NCI-H128 (cell line): ENCODE measurements around the gene CARD8.
"Not testable (repeated sequence)": the region's sequence is repeated elsewhere in the genome, so short reads cannot be mapped to it uniquely, and the experiment has no call there.

Experiments used
- DNase-seq: peaks from one replicate; lab custom pipeline; 2025; ENCODE audit not compliant: unreplicated experiment; lab: John Stamatoyannopoulos, UW

Gene CARD8, protein sequence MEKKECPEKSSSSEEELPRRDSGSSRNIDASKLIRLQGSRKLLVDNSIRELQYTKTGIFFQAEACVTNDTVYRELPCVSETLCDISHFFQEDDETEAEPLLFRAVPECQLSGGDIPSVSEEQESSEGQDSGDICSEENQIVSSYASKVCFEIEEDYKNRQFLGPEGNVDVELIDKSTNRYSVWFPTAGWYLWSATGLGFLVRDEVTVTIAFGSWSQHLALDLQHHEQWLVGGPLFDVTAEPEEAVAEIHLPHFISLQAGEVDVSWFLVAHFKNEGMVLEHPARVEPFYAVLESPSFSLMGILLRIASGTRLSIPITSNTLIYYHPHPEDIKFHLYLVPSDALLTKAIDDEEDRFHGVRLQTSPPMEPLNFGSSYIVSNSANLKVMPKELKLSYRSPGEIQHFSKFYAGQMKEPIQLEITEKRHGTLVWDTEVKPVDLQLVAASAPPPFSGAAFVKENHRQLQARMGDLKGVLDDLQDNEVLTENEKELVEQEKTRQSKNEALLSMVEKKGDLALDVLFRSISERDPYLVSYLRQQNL

DNA sequence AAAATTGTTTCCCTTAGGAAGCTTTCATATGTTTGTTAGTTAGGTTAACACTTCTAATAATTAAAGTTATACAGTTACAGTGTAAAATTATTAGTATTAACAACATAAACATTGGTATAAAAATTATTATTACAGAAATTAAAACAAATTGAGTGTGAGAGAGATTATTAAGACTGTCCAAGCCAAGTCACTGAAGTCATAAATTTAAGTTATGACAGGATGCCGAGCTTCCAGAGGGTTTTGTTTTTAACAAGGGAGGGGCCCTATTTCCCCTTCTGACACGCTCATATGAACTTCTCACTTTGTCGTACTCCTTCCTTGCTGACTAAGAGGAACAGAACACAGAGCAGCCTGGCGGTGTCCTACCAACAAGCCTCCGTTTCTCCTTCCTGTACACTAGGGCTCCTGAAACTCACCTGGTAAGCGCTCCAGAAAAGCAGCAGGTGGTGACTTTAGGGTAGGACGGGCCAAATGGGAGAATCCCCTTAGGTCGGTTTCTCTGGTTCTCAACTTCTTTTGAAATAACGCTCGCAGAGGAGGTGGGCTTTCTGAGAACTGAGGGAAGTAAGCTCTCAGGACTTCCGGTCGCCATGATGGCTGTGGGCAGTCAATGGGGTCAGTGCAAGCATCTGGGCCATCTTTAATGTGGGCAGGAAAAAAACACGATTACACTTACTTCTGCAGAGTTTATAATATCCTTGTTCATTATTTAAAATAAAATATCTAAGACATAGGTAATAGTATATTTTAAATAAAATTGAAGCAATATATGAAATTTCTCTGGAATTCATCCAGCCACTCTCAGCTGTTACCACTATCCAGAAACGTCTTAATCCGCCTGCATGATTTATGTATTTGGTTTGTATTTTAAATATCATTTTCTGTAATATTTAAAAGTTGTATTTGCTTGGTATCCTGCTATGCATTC lies at the start of gene CARD8:
TSS of gene CARD8 (minus strand) at position 537 of the 928 bp plus-strand sequence. CDS start 14,892 bp downstream, outside the sequence.
- peak; percentile 60 for DNase-seq

GRCh38 chr19:48303866-48304265 lies 48.2 kb upstream of the CARD8 start:
- DNase-seq: no peak

GRCh38 chr19:48303367-48303766 lies 47.7 kb upstream of the CARD8 start:
- DNase-seq: no peak

- no peak for DNase-seq
Measured at GRCh38 chr19:48302600-48302959, 46.9 kb upstream of the CARD8 start.

GRCh38 chr19:48301886-48302599 lies 46.3 kb upstream of the CARD8 start:
- DNase-seq: no peak

DNA sequence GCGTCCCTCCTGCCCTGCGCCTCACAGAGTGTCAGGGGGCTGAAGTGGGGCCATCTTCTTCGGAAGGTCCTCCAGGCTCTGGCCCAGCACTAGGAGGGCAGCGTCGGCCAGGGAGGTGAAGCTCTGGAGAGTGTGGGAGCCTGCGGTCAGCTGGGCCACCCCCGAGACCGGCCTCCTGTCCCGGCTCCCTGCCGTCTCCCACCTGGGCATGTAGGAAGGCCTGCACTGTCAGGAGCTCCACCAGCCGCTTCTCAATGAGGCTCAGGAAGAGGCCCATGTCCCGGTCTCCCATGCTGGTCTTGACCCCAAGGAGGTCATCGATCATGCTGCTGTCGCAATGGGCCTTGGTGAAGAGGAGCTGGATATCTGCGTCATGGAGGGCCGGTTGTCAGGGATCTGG lies 42.3 kb upstream of the CARD8 start:
- DNase-seq: no peak

GRCh38 chr19:48296963-48297734 lies 41.4 kb upstream of the CARD8 start:
- no peak for DNase-seq

- no peak for DNase-seq
Measured at GRCh38 chr19:48295458-48295857, 39.7 kb upstream of the CARD8 start.

GRCh38 chr19:48292798-48293197 lies 37.1 kb upstream of the CARD8 start:
- no peak for DNase-seq

- not testable (repeated sequence) for DNase-seq
Measured at GRCh38 chr19:48291489-48291815, 35.7 kb upstream of the CARD8 start.

DNA sequence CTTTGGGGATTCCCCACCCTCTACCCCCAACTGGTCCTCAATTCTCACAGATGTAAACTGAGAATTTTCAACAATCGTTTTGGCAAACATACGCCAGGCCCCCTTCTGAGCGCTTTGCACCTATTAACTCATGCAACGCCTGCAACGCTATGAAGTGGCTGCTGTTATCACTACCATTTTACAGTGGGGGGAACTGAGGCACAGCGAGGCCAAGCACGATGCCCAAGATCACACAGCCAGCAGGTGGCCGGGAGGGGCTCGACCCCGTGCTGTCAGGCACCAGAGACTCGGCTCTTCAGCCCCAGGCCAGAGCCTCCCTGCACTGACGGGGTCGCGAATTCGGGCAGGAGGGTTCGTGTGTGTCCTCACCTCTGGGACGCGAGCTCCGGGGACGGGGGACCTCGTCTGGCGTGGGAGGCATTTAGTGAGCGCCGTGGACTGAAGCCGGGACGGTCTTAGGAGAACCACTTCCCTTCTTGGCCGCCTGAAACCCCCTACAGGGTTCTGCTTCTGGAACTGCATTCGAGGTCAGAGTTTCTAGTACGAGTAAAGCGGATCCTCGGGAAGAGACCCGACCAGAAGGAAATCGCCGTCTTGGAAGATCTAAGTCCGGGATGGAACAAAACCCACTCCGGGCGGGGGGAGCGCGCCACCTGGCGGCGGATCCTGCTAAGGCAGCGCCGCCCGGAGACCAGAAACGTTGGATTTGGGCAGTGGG lies 35.2 kb upstream of the CARD8 start:
- DNase-seq: peak; percentile 27

DNA sequence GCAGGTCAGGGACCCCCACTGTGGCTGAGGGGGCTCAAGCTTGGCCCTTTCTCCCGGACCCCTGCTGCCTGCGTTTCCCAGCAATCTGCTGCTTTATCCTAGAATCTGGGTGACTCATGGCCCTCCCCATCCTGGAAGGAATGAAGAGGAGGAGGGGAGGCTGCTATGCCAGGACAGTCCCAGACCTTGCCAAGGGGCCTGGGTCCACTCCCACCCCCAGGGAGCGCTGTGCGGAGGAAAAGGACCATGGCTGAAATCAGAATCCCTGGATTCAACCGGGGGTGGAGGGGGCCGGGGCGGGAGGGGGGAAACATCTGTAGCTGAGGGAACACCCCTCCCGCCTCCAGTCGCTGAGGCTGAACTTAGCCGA lies 34.7 kb upstream of the CARD8 start:
- DNase-seq: no peak

GRCh38 chr19:48287748-48288147 lies 32.0 kb upstream of the CARD8 start:
- DNase-seq: no peak

DNA sequence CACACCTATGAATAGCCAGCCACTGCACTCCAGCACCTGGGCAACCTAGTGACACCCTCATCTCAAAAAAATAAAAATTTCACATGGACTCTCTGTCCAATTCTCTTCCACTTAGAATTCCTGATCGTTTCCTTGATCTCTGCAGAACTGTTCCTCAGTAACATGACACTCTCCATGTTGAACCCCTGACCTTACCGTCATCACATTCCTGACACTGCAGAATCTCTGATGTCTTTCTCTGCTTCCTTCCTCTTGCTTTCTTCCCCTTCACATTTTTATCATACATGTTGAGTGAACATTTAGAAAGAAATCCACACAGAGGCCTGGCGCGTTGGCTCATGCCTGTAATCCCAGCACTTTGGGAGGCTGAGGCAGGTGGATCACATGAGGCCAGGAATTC lies 29.2 kb upstream of the CARD8 start:
- DNase-seq: no peak

- DNase-seq: no peak
Measured at GRCh38 chr19:48283908-48284307, 28.2 kb upstream of the CARD8 start.

DNA sequence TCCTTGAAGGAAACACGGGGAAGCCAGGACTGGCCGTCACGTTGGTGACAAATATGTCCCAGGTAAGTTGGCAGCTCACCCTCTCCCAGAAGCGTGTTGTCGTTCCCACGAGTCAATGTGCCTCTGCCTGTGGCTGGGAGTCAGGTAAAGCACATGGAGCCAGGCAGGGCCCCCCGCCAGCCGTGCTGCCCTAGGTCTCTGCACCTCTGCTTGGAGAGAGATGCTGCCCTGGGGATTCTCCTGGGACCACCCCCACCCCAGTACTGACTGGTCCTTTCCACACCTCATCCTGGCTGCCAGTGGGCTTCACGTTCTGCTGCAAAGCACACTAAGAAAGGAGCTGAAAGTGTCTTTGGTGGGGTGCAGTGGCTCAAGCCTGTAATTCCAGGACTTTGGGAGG lies 24.0 kb upstream of the CARD8 start:
- no peak for DNase-seq

DNA sequence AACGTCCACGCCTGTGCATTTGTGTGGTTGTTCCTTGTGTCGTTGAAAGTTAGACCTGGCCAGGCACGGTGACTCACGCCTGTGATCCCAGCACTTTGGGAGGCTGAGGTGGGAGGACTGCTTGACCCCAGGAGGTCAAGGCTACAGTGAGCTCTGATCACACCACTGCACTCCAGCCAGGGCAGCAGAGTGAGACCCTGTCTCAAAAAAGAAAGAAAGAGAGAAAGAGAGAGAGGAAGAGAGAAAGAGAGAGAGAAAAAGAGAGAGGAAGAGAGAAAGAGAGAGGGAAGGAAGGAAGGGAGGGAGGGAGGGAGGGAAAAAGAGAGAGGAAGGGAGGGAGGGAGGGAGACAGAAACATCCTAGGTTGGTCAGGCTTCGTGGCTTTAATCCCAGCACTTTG lies 19.2 kb upstream of the CARD8 start:
- no peak for DNase-seq

GRCh38 chr19:48274173-48274572 lies 18.5 kb upstream of the CARD8 start:
- no peak for DNase-seq

DNA sequence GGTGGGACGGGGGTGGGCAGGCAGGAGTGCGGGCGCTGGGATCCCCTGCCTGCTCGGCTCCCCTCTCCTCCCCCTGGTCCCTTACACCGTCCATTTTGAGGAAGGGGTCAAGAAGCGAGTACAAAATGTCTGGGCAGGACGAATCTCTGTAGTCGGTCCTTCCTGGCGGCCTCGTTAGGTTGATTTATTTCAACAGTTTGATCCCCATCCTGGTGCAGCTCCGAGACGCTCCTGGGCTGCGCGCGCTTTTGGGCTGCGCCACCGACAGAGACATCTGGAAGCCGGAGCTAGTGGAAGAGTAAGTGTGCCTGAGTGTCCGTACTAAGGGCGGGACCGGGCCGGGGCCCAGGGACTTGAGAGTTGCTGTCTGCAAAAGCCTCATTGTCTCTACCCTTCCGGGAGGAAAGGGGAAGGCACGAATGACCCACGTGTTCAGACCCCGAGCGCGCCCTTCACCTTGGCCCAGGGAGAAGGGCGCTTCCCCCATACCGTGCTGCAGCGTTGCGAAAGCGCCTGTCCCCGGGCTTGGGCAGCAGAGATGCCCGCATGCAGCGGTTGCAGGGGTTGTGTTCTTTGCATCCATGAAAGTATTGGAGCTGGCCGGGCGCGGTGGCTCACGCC lies 15.9 kb upstream of the CARD8 start:
- DNase-seq: no peak
